NT2/D1 (cell line): ENCODE results near the gene HS6ST3.

ENCODE experiments used
- SUZ12 ChIP-seq: IDR thresholded peaks from 2 replicates; pipeline ENCODE4 v1.6.1; 2011; ENCODE audit not compliant: insufficient read length, insufficient read depth; ENCODE audit errors: extremely low read depth
- YY1 ChIP-seq: IDR thresholded peaks from 2 replicates; pipeline ENCODE4 v1.6.1; 2011; ENCODE audit not compliant: insufficient read length, insufficient read depth
- ZNF274 ChIP-seq: IDR thresholded peaks from 2 replicates; pipeline ENCODE4 v1.6.1; 2011; ENCODE audit warnings: mild to moderate bottlenecking, low read depth, low read length

- TF ChIP-seq ZNF274, result no peak
- TF ChIP-seq SUZ12, result no peak
- no peak for TF ChIP-seq YY1
Observed at GRCh38 chr13:96822895-96823294, 733.0 kb downstream of the HS6ST3 start.
